NCI-H510A treated with DMSO at 0.1 percent for 48 hours (cell line): ENCODE measurements around the gene NLGN4Y.

Experiments
- DNase-seq: peaks from one replicate; lab custom pipeline; 2025; lab: John Stamatoyannopoulos, UW

NLGN4Y gene

DNA sequence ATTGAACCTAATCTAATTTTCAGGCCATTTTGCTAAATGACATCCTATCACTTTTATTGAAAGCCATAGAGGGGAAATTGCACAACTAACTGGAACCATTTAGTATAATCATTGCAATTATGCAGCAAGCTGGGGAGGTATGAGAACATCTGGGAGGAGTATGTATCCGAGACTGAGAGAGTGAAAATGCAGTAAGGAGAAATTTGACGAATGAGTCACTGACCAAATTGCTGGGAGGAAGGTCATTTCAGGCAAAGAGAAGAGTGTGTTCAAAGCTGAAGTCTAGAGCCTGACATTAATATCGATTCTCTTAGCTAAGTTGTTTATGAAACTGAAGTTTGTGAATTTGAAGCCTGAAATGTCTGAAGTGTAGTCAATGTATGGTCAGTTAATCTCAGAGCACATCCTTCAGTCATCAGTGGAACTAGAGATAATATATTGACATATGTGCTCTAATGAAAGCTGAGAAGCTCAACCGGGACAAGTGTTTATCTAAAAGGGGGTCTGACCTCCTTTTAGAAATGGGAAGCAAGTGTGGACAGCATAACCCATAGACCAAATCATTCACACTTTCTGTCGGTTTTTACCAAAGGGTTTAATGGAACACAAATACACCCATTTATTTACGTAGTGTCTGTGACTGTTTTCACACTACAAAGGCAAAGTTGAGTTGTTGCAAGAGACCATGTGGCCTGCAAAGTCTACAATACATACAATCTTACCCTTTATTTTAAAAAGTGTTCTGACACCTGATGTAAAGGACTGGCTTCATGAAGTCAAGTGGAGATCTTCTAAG, 120.0 kb downstream of the NLGN4Y start:
- DNase-seq: no peak

DNA sequence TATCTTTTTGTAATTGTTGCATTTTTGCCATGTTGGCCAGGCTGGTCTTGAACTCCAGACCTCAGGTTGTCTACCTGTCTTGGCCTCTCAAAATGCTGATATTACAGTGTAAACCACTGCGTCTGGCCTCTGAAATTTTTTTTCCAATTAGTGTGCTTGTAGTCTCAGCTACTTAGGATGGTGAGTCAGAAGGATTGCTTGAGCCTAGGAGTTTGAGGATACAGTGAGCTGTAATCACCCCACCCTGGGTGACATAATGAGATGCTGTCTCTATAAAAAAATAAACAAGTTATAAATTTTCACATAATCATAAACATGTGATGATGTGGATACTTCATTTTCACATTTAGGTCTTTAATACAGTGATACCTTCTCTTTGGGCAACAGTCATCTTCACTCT, 154.9 kb downstream of the NLGN4Y start:
- DNase-seq: no peak

DNA sequence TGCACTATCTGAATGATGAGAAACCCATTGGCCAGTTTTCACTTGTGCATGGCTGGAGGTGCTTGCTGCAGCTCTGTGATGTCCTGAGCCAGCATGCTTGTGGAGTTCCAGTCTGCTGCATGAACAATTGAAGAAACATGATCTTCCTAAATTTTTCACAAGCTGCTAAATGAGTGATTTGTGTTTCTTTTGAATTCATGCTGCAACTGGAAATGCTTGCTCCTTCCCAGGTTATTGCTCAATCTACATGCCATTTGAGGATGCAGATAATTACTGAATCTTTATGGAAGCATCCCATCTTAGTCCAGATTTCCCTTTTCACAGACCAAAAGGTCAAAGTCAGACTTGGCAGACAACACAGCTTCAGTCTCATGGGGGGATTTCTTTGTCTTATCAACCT, 170.2 kb downstream of the NLGN4Y start:
- no peak for DNase-seq

DNA sequence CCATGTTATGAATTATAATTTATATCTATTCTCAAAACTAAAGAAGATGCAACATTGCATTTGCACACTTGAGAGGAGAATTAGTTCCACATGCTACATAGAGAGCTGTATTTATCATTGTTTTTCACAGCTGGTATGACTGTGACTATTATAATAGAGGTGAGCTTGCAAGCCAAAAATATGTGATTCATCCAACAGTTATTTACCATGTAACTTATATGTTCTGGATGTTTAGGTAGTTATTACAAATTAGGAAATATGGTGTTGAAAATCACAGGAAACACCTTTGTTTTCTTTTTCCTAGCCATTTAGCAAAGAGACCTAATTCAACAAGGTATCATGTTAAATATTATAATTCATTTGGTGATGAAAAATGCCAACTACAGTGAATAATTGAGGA, 183.8 kb downstream of the NLGN4Y start:
- no peak for DNase-seq

DNA sequence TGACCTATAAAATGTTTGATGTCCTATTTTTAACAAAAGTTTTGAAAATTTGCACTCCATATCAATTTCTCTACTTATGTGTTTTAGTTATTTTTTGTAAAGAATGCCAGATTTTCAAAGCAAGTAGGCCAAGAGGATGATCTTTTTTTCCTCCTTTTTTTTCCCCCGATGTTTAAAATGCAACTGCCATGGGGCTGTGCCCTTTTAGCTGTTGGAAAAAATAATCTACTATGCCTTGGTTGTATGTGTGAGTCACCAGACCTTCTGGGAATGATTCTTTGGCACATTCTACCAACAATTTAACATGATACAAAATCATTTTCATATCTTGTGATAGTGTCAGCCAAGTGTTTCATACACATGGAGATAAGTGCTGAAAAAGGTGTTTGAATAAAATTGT, 217.3 kb downstream of the NLGN4Y start:
- DNase-seq: no peak

DNA sequence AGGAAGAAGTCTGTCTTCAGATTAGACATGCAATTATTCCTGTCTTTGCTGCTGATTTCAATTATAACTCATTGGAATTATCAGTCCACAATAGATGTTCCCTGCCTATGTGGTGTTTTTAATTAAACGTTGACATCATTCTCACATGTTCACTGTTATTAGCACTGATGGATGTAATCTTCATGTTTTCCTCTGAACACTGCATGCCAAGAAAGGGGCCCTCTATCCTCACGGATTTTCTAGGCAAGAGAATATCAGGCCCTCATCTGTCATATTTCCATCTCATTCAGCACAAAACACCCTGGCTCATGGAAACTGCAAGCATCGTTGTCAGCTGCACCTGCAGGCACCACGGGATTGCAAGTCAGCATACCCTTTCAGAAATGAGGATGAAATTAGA, 224.0 kb downstream of the NLGN4Y start:
- DNase-seq: no peak

DNA sequence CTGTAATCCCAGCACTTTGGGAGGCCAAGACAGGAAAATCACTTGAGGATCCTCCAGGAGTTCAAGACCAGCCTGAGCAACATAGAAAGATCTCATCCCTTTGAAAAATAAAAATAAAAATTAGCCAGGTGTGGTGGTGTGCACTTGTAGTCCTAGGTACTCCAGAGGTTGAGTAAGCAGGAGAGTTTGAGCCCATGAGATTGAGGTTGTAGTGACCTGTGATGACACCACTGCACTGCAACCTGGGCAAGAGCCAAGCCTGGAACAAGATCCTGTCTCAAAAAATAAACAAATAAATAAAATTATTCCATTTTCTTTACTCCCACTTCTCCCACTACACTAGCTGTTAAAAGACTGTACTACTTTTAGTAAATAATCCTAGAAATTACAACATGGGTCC, 231.2 kb downstream of the NLGN4Y start:
- no peak for DNase-seq

DNA sequence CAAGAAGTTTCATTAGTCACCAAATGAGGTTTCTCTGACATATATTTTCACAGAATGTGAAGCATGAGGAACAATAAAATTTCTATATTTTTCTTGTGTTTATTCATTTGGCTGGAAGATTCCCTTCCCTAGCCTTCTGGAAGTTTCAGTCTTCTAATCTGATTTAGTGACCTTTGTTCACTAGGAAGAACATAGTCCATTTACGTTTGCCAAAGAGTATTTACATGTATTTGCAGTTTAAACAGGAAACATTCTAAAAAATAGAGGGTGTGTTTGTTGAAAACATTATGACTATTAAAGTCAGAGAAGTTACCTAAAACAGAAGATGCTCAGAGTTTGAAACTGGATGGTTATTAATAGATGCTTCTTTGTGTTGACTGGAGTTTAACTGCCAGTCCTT, 238.6 kb downstream of the NLGN4Y start:
- DNase-seq: no peak

DNA sequence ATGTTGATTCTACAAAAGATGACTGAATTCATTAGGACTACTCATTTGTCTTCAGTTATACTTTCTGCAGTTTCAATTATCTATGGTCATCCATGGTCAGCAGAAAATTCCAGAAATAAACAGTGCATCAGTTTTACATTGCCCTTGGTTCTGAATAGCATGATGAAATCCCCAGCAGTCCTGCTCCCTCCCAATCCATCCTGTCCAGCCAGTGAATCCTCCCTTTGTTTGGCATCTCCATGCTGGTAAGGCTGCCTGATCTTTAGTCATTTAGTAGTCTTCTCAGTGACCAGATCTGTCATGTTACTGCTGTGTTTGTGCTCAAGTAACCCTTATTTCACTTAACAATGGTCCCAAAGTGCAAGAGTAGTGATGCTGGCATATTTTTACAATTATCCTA, 239.3 kb downstream of the NLGN4Y start:
- no peak for DNase-seq

DNA sequence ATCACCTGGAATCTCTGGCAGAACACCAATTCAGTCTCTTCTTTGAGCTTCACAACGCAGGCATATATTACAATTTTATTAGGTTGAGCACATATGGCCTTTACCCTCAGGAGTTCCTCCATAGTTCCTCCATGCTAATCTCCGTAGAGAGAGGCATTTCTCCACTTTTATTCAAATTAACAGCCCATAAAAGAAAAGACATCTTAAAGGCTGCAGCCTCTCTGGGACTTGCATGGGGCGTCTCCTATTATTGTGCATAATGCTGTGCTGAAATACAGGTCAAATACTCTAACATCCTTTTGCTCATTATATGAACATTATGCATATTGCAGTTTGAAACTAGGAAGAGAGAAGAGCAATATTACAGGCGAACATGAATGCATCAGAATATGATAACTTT, 253.9 kb downstream of the NLGN4Y start:
- DNase-seq: no peak

DNA sequence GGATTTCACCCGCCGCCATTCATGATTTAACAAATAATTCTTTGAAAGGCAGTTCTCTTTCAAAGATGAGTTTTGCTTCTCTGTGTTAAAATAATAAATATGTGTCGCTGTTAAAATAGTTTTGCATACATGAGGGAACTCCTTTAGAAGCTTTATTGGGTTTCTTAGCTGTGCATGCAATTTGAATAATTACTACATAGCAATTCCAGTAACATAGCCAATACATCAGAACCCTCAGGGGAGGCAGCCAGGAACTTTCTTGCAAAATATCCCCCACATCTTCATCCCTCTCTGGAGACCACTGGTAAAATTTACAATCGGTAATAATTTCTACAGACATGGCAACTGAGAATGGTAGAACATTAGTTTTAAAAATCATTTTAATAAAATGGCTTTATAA, 268.8 kb downstream of the NLGN4Y start:
- no peak for DNase-seq

DNA sequence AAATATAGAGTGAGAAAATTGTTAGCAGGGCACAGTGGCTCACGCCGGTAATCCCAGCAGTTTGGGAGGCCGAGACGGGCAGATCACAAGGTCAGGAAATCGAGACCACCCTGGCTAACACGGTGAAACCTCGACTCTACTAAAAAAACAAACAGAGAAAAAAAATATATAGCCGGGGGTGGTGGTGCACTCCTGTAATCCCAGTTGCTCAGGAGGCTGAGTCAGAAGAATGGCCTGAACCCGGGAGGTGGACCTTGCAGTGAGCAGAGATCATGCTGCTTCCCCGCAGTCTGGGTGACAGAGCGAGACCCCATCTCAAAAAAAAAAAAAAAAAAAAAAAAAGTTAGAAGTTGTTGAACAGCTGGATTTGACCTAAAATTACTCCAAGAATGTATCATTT, 269.3 kb downstream of the NLGN4Y start:
- DNase-seq: no peak

DNA sequence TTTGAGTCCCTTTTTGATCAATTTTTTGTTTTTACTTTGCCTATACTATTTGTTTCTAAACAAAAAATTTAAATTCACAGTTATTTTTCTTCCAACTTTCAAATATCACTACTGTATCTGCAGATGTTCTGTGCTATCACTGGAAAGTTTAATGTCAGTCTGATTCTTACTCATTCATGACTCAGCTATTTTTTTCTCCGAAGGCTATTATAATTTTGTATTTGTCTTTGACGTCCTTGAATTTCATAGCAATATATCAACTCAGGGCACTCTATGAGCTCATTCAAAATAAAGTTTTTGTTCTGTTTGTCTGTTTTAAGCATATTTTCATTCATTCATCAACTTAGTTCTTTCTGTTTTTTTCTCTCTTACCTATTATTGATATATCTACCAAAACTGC, 273.7 kb downstream of the NLGN4Y start:
- no peak for DNase-seq

DNA sequence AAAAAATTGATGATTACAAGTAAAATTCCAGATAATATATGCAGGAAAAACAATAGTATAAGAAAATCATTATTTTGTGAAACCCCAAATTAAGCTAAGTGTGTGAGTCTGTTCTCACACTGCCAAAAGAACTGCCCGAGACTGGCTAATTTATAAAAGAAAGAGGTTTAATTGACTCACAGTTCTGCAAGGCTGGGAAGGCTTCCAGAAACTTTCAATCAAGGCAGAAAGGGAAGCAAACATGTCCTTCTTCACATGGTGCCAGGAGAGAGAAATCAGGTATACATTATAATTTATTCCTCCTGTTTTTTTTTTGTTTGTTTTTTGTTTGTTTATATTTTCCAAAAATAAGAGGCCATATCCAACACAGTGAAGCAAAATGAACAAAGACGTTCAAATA, 276.8 kb downstream of the NLGN4Y start:
- no peak for DNase-seq

DNA sequence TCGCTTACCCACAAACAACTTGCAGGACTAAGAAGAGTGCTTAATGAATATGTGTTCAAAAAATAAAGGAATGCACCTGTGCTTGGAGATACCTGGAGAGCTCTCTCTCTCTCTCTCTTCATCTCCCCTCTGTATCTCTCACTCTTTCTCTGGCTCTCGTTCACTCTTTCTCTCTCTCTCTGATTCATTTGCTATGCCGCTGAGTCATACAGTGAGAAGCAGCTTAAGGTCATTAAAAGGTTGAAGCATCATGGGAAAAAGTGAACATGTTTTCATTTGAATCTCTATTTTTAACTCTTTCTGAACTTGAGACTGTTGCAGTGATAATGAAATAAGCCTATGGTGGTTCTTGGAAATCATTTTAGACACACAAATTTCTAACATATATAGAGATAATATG, 277.8 kb downstream of the NLGN4Y start:
- no peak for DNase-seq

DNA sequence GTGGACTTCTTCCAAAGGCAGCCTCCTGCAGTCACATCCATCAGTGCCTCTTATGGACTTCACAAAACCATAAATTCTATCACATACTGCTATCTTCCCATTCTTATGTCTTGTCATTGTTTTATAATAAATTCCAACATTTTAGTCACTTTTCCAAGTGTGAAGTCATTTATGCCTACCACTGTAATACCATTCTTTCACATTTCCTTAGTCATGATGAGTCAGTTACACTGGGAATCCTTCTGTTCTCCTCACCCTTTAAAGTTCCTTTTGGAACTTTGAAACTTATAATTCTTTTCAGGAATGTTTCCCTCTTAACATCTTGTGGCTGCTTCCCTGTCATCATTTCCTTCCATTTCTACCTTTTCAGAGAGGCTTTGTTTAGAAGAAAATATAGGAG, 279.7 kb downstream of the NLGN4Y start:
- no peak for DNase-seq

DNA sequence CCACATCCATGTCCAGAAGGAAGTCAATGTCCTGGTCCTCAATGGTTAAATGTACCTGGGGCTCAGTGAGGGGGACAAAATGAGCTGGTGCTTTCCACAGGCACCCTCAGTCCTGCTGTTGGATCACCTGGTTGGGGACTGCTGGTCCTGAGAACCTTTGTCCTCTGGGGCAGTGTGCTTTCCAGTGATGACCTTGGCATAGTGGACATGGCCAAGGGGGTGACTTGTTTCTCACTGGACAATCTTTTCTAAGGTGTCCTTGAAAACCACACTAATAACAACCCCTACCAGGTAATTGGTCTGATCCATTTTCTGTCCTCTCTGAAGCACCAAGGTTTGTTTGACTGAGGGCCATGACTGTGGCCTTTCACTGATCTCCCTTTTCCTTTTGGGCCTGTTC, 294.1 kb downstream of the NLGN4Y start:
- no peak for DNase-seq

DNA sequence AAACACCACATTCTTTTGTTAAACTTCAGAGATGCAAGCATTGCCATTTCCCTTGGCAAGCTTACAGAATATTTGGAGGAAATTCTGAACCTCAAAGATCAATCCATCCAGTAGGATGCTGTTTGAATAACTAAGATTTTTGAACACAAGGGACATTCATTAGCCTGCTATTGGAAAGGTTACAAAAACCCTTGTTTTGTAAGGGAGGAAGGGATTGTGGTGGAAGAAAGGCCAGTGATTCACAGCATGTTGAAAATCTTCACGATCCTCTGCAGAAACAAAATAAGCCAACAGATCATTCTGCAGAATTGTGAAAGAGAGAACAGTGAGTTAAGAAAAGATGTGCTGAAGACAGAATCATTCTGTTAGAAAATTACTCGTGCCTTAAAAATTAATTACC, 297.9 kb downstream of the NLGN4Y start:
- DNase-seq: no peak

DNA sequence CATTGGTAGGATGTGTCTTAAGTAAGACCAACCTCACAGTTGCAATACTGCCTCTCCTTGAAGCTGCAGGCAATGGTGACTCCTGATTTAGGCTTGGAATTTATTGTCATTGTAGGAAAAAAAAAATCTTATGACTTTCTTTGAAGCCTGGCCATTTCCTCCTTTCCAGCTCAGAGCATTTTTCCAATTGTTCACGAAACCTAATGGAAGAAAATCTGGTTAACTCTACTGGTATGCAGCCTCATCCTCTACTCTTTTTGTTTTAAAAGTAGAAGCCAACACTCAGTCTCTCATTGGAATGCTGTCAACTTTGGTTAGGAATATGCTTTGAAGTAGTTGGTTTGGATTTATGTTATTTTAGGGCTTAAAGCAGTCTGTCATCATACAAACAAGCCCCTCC, 298.6 kb downstream of the NLGN4Y start:
- no peak for DNase-seq

DNA sequence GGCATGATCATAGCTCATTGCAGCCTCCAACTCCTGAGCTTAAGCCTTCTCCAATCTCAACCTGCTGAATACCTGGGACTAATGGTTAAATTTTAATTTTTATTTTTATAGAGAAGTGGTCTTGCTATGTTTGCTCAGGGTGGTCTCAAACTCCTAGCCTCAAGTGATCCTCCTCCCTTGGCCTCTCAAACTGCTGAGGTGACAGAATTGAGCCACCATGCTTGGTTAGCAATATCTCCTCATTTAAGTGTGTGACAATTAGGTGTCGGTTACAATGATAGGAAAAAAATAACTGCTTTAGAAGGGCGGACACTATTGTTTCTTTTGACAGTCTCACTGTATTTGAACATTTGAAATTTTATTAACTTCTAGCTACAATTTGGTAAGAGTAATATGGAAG, 300.3 kb downstream of the NLGN4Y start:
- no peak for DNase-seq

DNA sequence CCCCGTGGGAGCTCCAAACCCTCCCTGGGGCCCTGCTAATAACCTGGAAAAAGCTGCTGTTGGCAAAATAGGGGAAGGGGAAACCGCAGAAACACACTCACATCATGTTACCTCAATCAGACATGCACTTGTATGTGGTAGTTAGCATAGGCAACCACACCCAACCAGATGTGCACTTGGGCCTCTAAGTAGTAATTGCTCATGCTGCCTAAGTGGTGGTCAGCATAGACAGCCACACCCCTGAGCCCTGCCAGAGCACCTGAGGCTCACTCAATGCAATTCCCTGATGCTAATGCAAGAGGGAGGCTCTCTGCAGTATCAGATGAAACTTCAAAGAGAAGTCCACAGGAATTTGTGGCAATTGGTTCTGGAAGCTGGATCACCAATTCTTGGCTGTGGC, 301.4 kb downstream of the NLGN4Y start:
- no peak for DNase-seq

DNA sequence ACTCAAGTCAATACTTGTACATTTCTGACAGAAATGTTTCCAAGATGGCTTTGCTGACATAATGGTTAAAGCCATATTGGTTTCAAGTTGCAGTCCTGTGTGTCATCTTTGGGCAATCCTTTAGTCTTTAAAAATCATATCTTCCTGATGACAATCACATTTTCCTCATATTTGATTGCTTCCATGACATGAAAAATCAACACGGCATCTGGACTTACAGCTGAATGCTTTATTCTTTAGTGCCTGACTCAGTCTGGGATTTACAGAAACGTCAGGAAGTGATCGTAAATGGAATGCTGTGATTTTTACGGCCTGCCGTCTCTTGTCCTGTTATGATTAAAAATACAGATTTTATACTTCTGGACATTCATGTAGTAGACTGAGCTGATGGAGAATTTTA, 304.2 kb downstream of the NLGN4Y start:
- DNase-seq: no peak

DNA sequence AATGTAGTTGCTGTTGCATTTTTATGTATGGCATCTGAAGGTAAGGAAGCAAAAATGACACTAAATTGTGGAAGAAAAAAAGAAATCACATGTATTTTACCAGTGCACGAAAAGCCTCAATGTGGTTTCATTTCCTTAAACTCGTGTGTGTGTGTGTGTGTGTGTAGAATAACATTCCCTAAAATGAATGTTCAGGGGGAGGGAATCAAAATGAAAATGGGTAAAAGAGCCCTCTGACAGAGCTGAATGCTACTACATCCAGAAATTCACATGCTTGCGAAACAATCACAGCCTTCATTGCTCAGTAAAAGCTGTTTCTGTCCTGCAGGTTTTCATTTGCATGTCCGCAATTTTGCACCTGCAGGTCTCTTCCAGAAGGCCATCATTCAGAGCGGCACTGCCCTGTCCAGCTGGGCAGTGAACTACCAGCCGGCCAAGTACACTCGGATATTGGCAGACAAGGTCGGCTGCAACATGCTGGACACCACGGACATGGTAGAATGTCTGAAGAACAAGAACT, 305.1 kb downstream of the NLGN4Y start:
- DNase-seq: no peak
